Measurements from ENCODE around the gene CNKSR1.

CNKSR1 gene

DNA sequence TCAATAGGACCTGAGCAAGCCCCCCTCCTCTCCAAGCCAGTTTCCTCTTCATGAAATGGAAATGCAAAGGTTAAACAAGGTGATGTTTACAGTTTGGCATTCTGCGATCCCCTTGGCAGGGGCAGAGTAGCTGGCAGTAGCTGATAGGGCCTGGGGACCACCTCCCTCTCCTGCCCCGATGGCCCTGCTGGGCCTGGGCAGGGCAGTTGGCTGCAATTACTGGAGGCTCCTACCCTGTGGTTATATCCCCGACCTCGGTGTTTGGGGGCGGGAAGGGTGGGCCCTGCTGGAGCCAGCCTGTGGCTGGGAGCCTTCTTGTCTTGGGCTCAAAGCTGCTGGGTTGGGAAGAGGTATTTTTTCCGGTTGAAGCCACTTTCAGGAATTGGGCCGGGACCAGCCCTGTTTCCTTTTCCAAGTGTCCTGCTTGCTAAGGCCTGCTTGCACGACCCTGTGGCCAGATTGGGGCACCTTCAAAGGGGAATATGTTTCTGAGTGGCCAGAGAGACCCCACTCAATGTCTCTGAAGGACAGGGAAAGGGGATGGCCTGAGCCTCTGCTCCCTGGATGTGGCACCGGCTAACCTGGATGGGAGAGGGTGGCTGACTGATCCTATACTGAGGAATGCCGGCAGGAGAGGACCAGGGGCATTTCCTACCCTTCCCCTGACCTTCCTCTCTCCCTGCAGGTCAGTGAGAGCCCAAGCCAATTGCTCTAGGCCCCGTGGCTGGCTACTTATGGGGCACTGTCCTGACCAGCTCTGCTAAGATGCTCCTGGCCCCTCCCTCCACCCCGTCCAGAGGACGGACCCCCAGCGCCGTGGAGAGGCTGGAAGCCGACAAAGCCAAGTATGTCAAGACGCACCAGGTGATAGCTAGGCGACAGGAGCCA, 16.5 kb upstream of the CNKSR1 start:
- no peak for DNase-seq (ENCODE audit: low read depth in 2 of 2)

DNA sequence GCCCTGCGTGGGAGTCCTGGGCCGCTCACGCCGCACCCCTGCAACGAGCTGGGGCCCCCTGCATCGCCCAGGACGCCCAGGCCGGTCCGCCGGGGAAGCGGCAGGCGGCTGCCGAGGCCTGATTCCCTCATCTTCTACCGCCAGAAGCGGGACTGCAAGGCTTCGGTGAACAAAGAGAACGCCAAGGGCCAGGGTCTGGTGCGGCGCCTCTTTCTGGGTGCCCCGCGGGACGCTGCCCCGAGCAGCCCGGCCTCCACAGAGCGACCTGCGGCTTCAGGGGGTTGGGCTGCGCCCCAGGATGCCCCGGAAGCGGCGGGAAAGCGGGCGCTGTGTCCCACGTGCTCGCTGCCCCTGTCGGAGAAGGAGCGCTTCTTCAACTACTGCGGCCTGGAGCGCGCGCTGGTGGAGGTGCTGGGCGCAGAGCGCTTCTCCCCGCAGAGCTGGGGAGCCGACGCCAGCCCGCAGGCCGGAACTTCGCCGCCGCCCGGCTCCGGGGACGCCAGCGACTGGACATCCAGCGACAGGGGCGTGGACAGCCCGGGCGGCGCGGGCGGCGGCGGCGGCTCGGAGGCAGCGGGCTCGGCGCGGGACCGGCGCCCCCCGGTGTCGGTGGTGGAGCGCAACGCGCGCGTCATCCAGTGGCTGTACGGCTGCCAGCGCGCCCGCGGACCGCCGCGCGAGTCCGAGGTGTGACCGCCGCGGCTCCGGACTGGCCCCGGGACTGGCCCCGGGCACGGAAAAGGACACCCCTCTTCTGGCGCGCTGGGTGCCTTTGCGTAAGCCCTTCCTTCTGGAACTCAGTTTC, 15.7 kb upstream of the CNKSR1 start:
- DNase-seq (ENCODE audit: low read depth in 2 of 2): peak in 1 of 2 donors; percentile 32

DNA sequence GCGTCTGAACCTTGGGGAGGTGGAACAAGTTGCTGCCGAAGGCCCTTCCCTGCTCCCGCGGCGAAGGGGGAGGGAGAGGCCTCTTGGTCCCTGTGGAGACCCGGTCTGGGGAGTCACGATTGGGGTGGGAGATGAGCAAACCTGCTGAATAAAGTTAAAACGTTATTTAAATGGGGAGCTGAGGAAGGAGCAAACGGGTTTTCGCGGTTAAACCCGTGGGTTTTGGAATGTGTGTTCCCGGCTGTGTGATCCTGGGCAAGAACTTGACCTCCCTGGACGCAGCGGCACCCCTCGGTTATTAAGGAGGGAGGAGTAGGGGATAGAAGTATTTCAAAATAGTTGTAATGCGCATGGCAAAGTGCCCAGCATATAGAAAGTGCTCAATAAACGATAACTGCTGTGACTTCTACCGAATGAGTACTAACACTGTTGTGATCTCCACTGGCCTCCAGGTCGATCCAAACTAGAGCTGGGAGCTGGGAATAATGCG, 15.0 kb upstream of the CNKSR1 start:
- no peak for DNase-seq (ENCODE audit: low read depth in 2 of 2)

DNA sequence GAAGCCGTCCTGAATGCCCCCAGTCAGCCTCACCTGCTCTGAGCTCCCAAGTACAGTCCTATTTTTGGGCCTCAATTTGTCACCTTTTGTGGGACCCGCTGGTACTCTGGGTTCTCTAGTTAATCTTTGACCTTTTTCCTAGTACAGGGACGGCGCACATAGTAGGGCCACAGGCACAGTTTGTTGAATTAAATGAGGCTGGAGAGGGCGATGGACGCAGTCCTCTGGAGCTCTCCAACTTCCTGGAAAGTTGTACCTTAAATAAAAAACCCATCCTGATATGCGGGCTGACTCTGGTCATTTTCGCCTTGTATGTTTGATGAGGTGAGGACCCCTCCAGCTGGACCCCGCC, 13.6 kb upstream of the CNKSR1 start:
- no peak for DNase-seq (ENCODE audit: low read depth in 2 of 2)

DNA sequence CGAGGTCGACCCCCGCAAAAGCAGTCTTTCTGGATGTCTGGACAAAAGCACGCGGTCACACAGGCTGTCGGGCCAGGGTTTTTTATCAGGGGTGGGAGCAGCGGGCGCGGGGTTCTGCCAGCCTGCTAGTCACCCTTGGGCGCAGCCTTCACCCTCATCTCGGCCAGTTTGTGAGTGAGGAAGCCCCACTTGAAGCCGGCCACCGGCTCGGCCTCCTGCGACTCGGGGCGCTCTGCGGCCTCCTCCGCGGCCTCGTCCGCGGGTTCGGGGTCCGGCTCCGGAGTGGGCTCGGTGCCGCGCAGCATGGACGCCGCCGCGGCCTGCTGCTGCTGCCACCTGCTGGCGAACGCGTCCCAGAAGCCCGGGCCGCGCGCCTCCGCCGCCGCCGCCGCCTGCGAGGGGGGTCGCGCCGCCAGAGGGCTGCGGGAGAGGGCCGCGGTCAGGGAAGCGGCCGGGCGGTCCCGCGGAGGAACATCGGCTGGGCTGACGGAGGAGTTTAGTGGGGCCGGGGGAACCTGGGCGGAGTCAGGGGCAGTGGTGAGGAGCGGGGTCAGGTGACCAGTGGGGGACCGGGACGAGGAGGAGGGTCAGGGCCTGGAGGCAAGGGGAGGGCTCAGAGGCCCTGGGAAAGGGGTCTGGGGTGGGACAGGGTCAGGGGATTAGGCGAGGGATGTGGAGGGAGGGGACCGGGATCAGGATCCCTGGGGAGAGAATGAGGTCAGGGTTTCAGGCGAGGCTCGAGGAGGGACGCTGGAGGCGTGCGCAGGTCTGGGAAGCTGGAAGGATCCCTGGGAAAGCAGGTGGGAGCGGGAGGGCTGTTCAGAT, 13.0 kb upstream of the CNKSR1 start:
- peak; percentile 36 to 40 for DNase-seq (ENCODE audit: low read depth in 2 of 2)

DNA sequence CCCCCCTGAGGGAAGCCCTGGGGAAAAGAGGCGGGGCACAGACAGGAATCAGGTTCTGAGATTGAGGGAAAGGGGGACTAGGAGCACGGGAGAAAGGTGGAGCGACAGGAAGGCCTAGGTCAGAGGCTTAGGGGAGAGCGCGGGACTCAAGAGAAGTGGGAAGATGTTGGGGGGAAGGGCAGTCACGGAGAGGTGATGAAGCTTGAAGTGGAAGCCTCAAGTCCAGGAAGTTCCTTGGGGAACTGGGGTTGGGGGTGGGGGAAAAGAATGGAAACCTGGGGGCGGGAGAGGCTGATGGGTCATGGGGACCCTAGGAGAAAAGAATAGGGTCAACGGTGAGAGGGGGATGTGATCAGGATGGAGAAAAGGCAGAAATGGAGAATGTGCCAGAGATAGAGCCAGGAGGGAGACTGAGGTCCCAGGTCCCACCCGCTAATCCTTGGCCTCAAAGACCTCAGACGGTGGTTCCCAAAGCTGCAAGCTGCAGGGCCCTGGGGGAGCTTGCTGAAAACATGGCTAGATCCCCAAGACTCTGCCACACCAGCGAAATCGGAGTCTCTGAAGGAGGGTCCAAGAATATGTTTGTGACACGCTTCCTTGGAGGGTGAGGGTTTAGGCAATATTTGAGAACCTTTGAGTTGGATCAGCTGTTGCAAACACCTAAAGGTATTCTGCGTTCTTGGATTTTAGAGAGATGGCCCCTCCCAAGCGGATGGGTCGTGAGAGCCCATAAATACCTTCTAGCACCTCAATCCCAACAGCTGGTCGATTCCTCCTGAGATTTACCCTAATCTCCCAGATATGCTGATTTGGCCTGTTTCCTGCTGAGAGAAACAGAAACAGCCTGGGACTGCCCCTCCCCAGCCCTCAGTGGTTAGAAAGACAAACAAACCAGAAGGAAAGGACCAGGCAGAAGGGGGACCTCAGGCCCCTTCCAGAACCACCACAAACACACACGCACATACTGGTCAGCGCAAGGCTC, 12.1 kb upstream of the CNKSR1 start:
- DNase-seq (ENCODE audit: low read depth in 2 of 2): no peak

DNA sequence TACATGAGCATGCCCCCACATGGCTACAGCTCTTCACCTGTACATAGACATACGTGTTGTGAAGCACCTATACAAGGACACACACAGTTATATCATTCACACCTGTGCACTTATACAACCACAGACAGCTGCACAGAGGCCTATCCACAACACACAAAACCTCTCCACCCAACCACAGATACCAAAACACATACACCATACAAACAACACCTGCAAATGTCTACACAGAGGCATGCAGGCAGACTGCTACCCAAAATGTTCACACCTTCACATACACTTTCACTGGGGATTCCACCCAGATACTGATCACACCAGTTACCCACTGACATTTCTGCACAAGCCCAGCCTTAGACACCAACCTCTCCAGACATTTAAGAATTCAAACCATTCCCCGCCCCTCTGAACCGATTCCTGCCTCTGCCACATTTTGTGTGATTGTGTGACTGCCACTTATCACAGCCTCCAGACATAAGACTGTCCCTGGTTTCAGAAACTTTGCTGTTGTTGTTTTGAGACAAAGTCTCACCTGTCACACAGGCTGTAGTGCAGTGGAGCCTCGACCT, 10.5 kb upstream of the CNKSR1 start:
- no peak for DNase-seq (ENCODE audit: low read depth in 2 of 2)

DNA sequence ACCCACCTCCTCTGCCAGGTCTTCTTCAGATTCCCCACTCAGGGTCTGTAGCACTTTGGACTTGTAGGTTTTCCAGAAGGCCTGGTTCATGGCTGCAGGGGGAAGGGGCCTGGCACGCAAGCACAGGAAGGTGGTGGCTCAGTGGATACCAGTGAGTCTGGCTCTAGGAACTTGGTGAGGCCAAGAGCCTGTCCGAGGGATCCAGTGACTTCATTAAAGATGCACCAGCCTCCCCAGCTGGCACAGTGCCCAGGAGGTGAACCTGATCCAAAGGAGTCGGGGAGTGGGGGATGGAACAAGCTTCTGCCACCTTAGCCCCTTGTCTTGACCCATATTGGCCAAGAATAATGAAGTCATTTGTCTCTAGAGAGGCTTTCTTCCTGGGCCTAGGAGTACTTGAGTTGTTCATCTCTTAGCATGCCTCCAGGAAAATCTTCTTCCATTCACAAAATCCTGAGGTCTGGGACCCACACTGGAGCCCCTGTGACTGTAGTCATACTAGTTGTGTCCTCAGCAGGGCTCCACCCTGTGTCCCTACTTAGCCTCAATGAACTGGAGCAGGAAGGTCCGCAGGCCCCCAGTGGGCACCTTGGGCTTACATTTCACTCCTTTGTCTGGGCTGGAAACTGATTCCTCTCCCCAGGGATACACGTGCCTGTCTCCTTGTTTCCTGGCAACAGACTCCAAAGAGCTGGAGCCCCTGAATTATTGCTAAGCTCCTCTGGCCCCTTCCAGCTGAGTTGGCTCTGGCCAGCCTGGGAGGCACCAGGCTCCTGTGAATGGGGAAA, 8.7 kb upstream of the CNKSR1 start, which contains the start of gene C1orf232:
Gene C1orf232 (minus strand): TSS at position 554 of the 788 bp plus-strand sequence. CDS start 464 bp downstream, at position 90.
- DNase-seq (ENCODE audit: low read depth in 2 of 2): no peak

DNA sequence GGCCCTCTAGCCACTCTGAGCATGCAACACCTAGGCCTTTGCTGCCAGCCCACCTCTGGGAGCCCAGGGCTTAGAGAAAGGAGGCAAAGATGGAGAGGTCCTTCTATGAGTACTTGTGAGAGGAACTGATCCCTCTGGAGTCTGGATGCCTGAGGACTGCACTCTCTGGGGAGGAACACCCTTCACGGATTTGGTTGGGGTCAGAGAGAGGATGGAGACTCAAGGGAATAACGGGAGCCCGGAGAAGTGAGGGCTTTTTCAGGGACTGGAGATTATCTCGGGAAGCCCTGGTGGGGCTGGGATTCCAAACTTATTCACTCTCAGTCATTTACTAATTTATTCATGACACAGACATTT, 8.1 kb upstream of the CNKSR1 start:
- DNase-seq (ENCODE audit: low read depth in 2 of 2): no peak

DNA sequence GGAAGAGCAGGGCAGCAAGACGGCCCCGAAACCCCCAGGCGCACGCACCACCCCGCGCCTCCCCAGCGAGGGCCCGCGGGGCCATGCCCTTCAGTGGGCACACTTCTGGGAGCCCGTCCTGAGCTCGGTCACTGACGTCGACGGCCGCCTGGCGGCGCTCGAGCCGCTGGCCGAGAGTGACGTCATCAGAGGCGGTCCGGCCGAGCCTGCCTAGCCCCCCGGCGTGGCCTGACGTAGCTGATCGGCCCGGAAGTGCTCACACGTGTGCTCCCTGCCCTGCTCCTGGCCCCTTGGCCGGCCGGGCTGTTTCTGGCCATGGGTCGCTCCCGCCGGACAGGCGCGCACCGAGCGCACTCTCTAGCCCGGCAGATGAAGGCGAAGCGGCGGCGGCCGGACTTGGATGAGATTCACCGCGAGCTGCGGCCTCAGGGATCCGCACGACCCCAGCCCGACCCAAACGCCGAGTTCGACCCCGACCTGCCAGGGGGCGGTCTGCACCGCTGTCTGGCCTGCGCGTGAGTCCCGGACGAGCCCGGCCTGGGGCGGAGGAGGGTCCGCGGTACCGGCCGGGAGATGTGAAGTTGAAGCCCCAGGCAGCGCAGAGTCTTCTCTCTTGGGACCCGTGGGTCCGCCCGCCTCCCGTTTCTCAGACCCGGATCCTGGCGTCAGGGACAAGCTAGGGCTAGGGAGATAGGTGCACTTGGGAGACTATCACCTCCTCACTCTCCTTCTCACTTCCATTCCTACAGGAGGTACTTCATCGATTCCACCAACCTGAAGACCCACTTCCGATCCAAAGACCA, 7.4 kb upstream of the CNKSR1 start, which contains the start of gene ZNF593:
Gene ZNF593 (plus strand): TSS at position 240 of the 803 bp plus-strand sequence. CDS start 76 bp downstream, at position 316.
- peak; percentile 76 to 86 for DNase-seq (ENCODE audit: low read depth in 2 of 2)

DNA sequence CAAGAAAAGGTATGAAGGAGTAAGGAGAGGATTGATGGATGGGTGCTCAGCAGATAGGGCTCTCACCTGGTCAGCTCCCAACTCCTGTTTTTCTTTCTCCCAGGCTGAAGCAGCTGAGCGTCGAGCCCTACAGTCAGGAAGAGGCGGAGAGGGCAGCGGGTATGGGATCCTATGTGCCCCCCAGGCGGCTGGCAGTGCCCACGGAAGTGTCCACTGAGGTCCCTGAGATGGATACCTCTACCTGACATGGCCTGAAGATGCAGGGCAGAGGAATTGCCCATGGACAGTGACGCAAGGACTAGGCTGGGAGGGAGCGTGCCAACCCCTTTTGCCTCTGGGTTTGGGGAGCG, 6.8 kb upstream of the CNKSR1 start:
- no peak for DNase-seq (ENCODE audit: low read depth in 2 of 2)

DNA sequence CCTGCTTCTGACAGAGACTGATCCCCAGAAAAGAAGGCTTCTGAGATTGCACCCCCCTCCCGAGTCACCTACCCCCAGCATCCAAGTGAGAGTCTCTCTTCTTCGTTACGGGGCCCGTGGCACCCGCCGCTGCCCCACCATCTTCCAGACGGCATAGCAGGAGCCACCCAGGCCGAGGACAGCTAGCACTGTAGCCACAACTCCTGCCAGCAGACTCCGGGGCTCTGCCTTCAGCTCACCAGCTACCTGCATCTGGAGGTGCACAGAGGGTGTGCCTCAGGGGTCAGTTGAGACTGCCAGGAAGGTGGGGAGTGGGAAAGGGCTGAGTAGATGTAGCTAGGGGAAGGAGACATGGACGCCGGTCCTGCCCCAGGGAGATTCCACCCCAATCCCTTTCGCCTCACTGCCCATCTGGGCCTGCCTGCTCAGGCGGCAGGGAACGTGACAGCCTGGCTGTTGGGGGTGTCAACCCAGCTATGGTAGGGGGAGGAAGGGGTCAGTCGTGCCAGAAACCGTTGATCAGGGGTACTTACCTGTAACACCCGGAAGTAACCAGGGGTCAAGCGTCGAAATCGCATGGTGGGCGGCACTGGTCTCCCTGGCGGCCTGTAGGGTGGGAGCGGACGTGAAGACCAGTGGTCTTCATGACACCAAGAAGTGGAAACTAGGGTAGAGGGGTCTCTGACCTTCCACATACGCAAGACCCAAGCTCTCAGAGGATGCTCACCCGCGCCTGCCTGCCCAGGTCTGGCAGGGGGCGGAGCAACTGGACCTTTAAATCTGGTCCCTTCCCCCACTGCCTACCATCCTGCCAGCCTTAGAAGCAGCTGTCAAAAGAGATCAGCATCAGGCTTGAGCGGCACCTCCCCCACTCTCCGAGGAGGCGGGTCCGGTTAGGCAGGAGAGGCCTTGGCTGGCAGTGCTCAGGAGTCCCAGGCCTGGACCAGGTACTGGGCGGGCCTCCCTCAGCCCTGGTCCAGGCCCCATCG, 5.9 kb upstream of the CNKSR1 start, which contains the start of gene ZNF593OS:
Gene ZNF593OS (minus strand): TSS at position 749 of the 989 bp plus-strand sequence. CDS start 171 bp downstream, at position 578.
- no peak for DNase-seq (ENCODE audit: low read depth in 2 of 2)

DNA sequence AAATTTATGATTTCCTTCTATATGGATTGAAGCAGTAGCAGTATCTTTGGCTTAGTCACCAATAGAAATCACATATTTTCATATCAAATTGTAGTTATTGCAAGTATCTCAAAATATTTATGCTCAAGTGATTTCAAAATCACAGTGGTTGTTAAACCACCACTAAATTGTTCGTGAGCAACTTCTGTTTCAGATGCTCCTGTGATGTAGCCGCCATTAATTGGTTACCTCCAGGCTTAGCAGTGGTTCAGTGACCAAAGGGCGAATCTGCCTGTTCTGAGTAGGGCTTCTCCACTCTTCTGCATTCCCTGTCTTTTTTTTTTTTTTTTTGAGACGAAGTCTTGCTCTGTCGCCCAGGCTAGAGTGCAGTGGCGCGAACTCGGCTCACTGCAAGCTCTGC, 1.9 kb upstream of the CNKSR1 start:
- no peak for DNase-seq (ENCODE audit: low read depth in 2 of 2)

DNA sequence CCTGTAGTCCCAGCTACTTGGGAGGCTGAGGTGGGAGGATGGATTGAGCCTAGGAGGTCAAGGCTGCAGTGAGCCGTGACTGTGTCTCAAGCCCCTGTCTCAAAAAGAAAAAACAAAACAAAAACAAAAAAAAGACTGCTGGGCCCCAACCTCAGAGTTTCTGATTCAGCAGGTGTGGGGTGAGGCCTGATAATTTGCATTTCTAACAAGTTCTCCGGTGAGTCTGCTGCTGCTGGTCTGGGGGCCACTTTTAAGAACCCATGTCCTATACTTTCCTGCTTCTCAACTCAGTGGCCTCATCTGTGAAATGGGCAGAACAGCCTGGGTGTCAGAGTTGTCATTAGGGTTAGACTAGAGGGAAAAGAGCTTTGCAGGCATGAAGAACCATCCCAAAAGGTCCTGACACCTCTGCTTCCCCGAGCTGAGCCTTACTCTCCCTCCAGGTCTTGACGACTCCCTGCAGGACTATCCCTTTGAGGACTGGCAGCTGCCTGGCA, 2.8 kb downstream of the CNKSR1 start:
- no peak for DNase-seq (ENCODE audit: low read depth in 2 of 2)

DNA sequence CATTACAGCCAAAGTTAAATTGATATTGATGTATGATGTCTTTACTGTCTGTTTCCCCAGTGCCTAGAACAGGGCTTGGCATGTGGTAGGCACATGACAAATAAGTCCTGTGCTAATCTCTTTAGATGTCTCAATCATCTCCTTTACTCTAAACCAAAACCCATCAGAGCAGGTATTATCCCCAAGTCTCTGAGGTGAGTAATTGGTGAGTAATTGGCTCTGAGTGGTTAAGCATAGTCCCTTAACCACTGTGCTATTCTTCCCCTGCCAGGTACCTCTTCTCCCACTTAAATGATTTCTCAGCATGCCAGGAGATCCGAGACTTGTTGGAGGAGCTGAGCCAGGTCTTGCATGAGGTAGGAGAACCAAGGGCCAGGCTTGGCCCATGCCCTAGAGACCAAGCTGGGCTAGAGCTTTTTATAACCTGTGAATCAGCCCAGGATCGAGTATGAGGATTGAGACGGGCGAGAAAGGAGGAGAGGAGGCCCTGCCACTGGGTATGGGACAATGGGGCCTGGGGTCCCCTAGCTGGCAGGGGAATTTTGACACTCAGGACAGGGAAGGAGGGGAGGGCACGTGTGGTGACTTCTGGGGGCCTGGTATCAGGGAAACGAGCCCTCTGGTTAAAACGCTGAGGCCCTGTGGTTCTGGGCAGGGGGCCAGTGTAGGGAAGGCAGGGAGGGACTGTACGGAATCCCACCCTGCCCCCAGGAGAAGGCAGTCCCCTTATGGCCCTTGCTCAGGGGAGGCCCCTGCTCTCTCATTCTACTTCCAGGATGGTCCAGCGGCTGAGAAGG, 4.5 kb downstream of the CNKSR1 start:
- no peak for DNase-seq (ENCODE audit: low read depth in 2 of 2)

DNA sequence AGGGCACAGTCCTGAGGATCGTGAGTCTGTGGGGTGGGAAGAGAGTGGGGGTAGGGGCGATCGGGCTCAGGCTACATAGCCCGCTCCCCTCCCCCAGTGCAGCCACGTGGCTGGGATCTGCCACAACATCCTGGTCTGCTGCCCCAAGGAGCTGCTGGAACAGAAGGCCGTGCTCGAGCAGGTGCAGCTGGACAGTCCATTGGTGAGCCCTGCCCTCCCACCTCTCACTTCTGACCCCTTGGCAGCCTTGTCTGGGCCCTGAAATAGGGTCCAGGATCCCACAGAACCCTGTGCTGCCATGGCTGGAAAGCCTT, 5.0 kb downstream of the CNKSR1 start:
- no peak for DNase-seq (ENCODE audit: low read depth in 2 of 2)
